GM21529 (cell line): ENCODE measurements around the gene TSPAN13.
"Not testable (repeated sequence)": the region's sequence is repeated elsewhere in the genome, so short reads cannot be mapped to it uniquely, and the experiment has no call there.

Source experiments
- ATAC-seq: cut with Tn5 transposase; IDR thresholded peaks from one replicate; pipeline ENCODE4 v1.9.1; 2021; ENCODE audit not compliant: unreplicated experiment

Gene TSPAN13

GRCh38 chr7:16740623-16740953 is 13.0 kb upstream of the TSPAN13 start:
- ATAC-seq = no peak

GRCh38 chr7:16740996-16741395 is 12.6 kb upstream of the TSPAN13 start:
- ATAC-seq = no peak

- no peak for ATAC-seq
These were observed 11.9 kb upstream of the TSPAN13 start for GRCh38 chr7:16741676-16742075.

- ATAC-seq = no peak
These were observed 11.0 kb upstream of the TSPAN13 start for GRCh38 chr7:16742547-16742946.

- no peak for ATAC-seq
These were observed 10.3 kb upstream of the TSPAN13 start for GRCh38 chr7:16743236-16743635.

- no peak for ATAC-seq
These were observed 8.9 kb upstream of the TSPAN13 start for GRCh38 chr7:16744518-16745250.

- no peak for ATAC-seq
These were observed 7.9 kb upstream of the TSPAN13 start for GRCh38 chr7:16745645-16746044.

GRCh38 chr7:16747102-16747501 is 6.5 kb upstream of the TSPAN13 start:
- ATAC-seq = no peak

GRCh38 chr7:16753932-16754855 is 639 bp downstream of the TSPAN13 start:
- ATAC-seq = peak; percentile 16

GRCh38 chr7:16754856-16755317 is 1.3 kb downstream of the TSPAN13 start:
- ATAC-seq = no peak

- ATAC-seq = no peak
These were observed 1.8 kb downstream of the TSPAN13 start for GRCh38 chr7:16755397-16755796.

GRCh38 chr7:16758036-16758435 is 4.5 kb downstream of the TSPAN13 start:
- no peak for ATAC-seq

- ATAC-seq = no peak
These were observed 5.4 kb downstream of the TSPAN13 start for GRCh38 chr7:16758631-16759611.

GRCh38 chr7:16759840-16760239 is 6.3 kb downstream of the TSPAN13 start:
- ATAC-seq = no peak

- no peak for ATAC-seq
These were observed 8.6 kb downstream of the TSPAN13 start for GRCh38 chr7:16762177-16762576.

GRCh38 chr7:16764942-16765341 is 11.4 kb downstream of the TSPAN13 start:
- no peak for ATAC-seq

- ATAC-seq = no peak
These were observed 11.9 kb downstream of the TSPAN13 start for GRCh38 chr7:16765436-16765859.

- ATAC-seq = not testable (repeated sequence)
These were observed 16.4 kb downstream of the TSPAN13 start for GRCh38 chr7:16769994-16770393.

GRCh38 chr7:16770657-16771329 is 17.2 kb downstream of the TSPAN13 start:
- ATAC-seq = no peak

- no peak for ATAC-seq
These were observed 19.8 kb downstream of the TSPAN13 start for GRCh38 chr7:16773326-16773725.
